ENCODE measurements around the gene JADE1.

JADE1 gene

GRCh38 chr4:128846063-128846462 is 36.6 kb downstream of the JADE1 start:
- DNase-seq (ENCODE audit: low spot score), result no peak

GRCh38 chr4:128847082-128847724 is 37.7 kb downstream of the JADE1 start:
- no peak for DNase-seq (ENCODE audit: low spot score)

- DNase-seq (ENCODE audit: low spot score), result no peak
Observed at GRCh38 chr4:128848461-128848860, 39.0 kb downstream of the JADE1 start.

- no peak for DNase-seq (ENCODE audit: low spot score)
Observed at GRCh38 chr4:128850252-128850651, 40.8 kb downstream of the JADE1 start.

GRCh38 chr4:128853741-128854140 is 44.2 kb downstream of the JADE1 start:
- no peak for DNase-seq (ENCODE audit: low spot score)

- DNase-seq (ENCODE audit: low spot score), result no peak
Observed at GRCh38 chr4:128854433-128854832, 44.9 kb downstream of the JADE1 start.

GRCh38 chr4:128855621-128856020 is 46.1 kb downstream of the JADE1 start:
- no peak for DNase-seq (ENCODE audit: low spot score)

GRCh38 chr4:128856246-128856645 is 46.7 kb downstream of the JADE1 start:
- DNase-seq (ENCODE audit: low spot score), result no peak

GRCh38 chr4:128858879-128859671 is 49.6 kb downstream of the JADE1 start:
- no peak for DNase-seq (ENCODE audit: low spot score)

GRCh38 chr4:128859887-128860677 is 50.6 kb downstream of the JADE1 start:
- DNase-seq (ENCODE audit: low spot score), result no peak

GRCh38 chr4:128861856-128862518 is 52.5 kb downstream of the JADE1 start:
- DNase-seq (ENCODE audit: low spot score), result no peak

GRCh38 chr4:128862608-128863311 is 53.3 kb downstream of the JADE1 start:
- no peak for DNase-seq (ENCODE audit: low spot score)

GRCh38 chr4:128863312-128864075 is 54.0 kb downstream of the JADE1 start:
- DNase-seq (ENCODE audit: low spot score), result peak; percentile 73

- DNase-seq (ENCODE audit: low spot score), result no peak
Observed at GRCh38 chr4:128865132-128865531, 55.6 kb downstream of the JADE1 start.

GRCh38 chr4:128866269-128866668 is 56.8 kb downstream of the JADE1 start:
- no peak for DNase-seq (ENCODE audit: low spot score)

- no peak for DNase-seq (ENCODE audit: low spot score)
Observed at GRCh38 chr4:128866691-128867090, 57.2 kb downstream of the JADE1 start.

GRCh38 chr4:128868758-128869157 is 59.3 kb downstream of the JADE1 start:
- DNase-seq (ENCODE audit: low spot score), result no peak

GRCh38 chr4:128869776-128870509 is 60.4 kb downstream of the JADE1 start:
- DNase-seq (ENCODE audit: low spot score), result no peak

- no peak for DNase-seq (ENCODE audit: low spot score)
Observed at GRCh38 chr4:128871948-128872347, 62.4 kb downstream of the JADE1 start.

- no peak for DNase-seq (ENCODE audit: low spot score)
Observed at GRCh38 chr4:128876200-128876599, 66.7 kb downstream of the JADE1 start.

Measured in putamen (tissue), 1 donor.